GM13977 (cell line): ENCODE data around the gene BAG3.
A peak's percentile ranks its signal among the peaks of the same experiment; 100 is the strongest.

ENCODE experiments used
- DNase-seq: peaks from one replicate; pipeline ENCODE4 v3.0.0; 2012; ENCODE audit warnings: low spot score
- in situ Hi-C: fragments of 300-500 bp; cut with MboI; formaldehyde crosslinking; loops from one replicate; pipeline ENCODE4 v1.12.0; 2022; ENCODE audit warnings: low sequenced_read_pairs, low pct_unique_long_range_greater_than_20kb, mixed read lengths, inconsistent platforms; ENCODE audit not compliant: unreplicated experiment
- TF ChIP-seq, protein P1 (sequence below): IDR thresholded peaks from 2 replicates; pipeline ENCODE4 v1.5.1; 2012; ENCODE audit warnings: mild to moderate bottlenecking, control low read depth; ENCODE audit not compliant: insufficient read depth; ENCODE audit errors: extremely low read depth, missing control alignments

Gene BAG3

DNA sequence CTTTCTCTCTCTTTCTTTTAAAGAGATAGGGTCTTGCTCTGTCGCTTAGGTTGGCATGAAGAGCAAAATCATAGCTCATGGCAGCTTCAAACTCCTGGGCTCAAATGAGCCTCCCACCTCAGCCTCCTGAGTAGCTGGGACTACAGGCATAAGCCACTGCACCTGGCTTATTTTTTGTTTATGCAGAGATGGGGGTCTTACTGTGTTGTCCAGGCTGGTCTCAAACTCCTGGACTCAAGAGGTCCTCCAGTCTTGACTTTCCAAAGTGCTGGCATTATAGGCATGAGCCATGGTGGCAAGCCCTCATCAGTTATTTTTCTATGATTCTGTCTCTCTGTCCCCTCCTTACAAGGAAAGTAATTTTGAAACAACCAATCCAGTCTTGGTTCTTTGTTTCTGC is 1.1 kb upstream of the BAG3 start:
- no peak for DNase-seq
- in situ Hi-C loops, result no loop called here
- TF ChIP-seq, protein P1, sequence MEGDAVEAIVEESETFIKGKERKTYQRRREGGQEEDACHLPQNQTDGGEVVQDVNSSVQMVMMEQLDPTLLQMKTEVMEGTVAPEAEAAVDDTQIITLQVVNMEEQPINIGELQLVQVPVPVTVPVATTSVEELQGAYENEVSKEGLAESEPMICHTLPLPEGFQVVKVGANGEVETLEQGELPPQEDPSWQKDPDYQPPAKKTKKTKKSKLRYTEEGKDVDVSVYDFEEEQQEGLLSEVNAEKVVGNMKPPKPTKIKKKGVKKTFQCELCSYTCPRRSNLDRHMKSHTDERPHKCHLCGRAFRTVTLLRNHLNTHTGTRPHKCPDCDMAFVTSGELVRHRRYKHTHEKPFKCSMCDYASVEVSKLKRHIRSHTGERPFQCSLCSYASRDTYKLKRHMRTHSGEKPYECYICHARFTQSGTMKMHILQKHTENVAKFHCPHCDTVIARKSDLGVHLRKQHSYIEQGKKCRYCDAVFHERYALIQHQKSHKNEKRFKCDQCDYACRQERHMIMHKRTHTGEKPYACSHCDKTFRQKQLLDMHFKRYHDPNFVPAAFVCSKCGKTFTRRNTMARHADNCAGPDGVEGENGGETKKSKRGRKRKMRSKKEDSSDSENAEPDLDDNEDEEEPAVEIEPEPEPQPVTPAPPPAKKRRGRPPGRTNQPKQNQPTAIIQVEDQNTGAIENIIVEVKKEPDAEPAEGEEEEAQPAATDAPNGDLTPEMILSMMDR, result no peak

DNA sequence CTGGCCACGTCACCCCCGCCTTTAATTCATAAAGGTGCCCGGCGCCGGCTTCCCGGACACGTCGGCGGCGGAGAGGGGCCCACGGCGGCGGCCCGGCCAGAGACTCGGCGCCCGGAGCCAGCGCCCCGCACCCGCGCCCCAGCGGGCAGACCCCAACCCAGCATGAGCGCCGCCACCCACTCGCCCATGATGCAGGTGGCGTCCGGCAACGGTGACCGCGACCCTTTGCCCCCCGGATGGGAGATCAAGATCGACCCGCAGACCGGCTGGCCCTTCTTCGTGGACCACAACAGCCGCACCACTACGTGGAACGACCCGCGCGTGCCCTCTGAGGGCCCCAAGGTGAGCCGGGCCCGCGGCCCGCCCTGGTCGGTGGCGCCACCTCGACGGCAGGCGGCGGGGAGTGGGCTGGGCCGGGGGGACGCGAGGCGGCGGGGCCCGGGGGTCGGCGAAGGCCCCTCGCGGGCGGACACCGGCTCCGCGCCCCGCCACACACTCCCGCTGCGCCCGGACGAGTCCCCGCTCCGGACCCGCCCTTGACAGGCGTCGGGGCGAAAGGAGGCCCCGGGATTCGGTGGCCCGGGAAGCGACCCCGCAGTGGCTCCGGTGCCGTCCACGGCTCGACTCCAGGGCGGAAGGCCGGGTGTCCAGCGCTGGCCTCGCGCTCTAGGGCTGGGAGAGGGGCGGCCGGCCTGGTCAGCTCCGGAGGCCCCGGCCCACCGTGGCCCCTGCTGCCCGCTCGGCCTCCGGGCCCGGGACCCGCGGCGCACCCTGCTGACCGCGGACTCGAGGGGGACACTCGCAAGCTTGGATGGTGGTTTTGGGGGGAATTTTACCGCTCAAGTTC is 557 bp downstream of the BAG3 start:
- in situ Hi-C loops, result no loop called here
- TF ChIP-seq, protein P1, result no peak
- peak; percentile 57 for DNase-seq

DNA sequence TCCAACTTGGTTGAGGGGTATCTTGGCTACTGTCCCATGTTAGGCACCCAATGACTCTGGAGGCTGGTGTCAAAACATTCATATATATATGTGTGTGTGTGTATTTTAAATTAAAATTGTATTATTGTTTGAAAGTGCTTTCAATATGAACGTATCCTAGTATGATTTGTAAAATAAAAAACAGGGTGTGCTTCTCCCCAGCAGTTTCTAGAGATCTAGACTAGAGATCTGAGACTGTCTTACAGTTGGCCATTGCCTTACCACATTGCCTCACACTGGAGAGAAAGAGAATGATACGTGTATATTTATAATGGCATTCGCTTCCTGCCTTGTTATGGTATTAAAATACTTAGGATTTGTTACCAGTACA is 1.2 kb downstream of the BAG3 start:
- TF ChIP-seq, protein P1, result peak; percentile 31
- in situ Hi-C loops, result no loop called here
- peak; percentile 80 for DNase-seq

DNA sequence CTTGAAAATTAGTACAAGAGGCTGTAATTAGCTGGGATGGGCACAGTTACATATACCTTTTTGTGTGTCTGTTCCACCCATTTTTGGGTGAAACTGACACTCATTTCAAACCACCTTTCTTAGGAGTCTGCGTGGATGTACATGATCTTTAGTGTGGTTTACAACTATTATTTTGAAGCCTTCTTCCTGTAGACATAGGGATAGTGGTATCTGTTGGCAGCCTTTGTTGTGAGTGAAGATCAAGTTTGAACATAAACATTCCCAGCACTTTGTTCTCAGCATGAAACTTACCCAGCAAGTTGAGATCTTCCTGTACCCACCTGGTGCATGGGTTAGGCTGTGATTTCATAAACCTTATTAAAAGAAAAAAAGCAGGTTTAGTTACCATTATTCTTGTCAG is 2.0 kb downstream of the BAG3 start:
- TF ChIP-seq, protein P1, result no peak
- in situ Hi-C loops, result no loop called here
- DNase-seq, result no peak

DNA sequence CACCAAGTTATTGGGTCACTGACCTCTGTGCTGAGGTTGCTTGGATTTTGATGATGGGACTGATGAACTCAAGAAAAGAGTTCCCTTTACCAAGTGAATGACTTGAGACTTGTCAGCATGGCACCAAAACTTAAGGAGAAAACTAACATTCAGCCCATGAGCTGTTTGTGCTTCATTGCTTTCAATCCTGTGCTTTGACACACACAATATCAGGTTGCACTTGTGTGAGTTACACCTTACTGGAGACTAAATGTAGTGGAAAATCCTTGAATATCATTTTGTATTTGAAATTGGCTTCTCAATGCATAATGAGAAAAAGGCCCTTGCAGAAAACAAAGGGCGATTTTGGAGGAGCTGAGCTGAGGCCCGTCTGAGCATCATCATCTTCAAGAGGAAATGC is 2.7 kb downstream of the BAG3 start:
- TF ChIP-seq, protein P1, result no peak
- in situ Hi-C loops, result no loop called here

DNA sequence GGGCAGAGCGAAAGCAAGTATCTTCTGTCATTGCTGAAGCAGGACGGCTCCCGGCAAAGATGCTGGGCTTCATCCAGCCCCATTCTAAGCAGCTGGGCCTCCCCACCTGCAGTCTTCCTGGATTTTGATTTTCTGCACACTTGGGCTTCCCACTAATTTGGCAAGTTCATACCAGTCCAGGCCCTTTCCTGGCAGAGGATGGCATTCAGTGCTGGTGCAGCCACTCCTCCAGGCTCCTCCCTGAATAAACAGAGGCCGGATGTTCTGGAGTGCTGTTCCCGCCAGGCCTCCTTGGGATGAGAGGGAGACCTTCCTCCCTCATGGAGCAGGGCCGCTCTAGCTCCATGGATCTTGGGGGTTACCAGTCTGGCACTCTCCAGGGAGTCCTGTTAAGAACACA is 3.4 kb downstream of the BAG3 start:
- in situ Hi-C loops, result no loop called here
- DNase-seq, result no peak
- TF ChIP-seq, protein P1, result no peak

More for the DNA sequence above, 2.7 kb downstream of the BAG3 start:
- DNase-seq, result no peak
